Endothelial cell of umbilical vein (primary cell): ENCODE results near the gene UPF3A.

ENCODE experiments used
- EZH2 ChIP-seq: IDR thresholded peaks from 2 replicates; pipeline ENCODE4 v1.6.1; 2012; ENCODE audit warnings: borderline replicate concordance, low read depth, mild to moderate bottlenecking, moderate library complexity, low read length, inconsistent platforms; ENCODE audit not compliant: severe bottlenecking
- JUN ChIP-seq: IDR thresholded peaks from 2 replicates; pipeline ENCODE4 v1.6.1; 2011; ENCODE audit warnings: borderline replicate concordance, low read depth; ENCODE audit not compliant: insufficient read length, insufficient read depth
- MAX ChIP-seq: IDR thresholded peaks from 2 replicates; pipeline ENCODE4 v1.6.1; 2011; ENCODE audit not compliant: insufficient read depth, insufficient read length
- POLR2A ChIP-seq: IDR thresholded peaks from 2 replicates; pipeline ENCODE4 v1.6.1; 2012; ENCODE audit warnings: low read depth, mild to moderate bottlenecking, control low read depth, low read length
- TF ChIP-seq, protein P1 (sequence below), 2 donors: IDR thresholded peaks; 1 replicate in 1 of 2; 2 replicates in 1 of 2; pipeline ENCODE4 v1.5.1; 2011; ENCODE audit warnings: low read length in 2 of 2, mild to moderate bottlenecking in 2 of 2, moderate library complexity in 2 of 2, control low read depth in 1 of 2, inconsistent platforms in 1 of 2, low read depth in 1 of 2; ENCODE audit not compliant: insufficient read depth in 1 of 2; ENCODE audit errors: extremely low read depth in 1 of 2

- TF ChIP-seq JUN (no peak), MAX (no peak), EZH2 (no peak), POLR2A (no peak)
- TF ChIP-seq, protein P1, sequence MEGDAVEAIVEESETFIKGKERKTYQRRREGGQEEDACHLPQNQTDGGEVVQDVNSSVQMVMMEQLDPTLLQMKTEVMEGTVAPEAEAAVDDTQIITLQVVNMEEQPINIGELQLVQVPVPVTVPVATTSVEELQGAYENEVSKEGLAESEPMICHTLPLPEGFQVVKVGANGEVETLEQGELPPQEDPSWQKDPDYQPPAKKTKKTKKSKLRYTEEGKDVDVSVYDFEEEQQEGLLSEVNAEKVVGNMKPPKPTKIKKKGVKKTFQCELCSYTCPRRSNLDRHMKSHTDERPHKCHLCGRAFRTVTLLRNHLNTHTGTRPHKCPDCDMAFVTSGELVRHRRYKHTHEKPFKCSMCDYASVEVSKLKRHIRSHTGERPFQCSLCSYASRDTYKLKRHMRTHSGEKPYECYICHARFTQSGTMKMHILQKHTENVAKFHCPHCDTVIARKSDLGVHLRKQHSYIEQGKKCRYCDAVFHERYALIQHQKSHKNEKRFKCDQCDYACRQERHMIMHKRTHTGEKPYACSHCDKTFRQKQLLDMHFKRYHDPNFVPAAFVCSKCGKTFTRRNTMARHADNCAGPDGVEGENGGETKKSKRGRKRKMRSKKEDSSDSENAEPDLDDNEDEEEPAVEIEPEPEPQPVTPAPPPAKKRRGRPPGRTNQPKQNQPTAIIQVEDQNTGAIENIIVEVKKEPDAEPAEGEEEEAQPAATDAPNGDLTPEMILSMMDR (IDR thresholded peaks at IDR 0.05; ENCODE audit: extremely low read depth in 1 of 2, insufficient read depth in 1 of 2, low read depth in 1 of 2, low read length in 2 of 2): no peak
Observed at GRCh38 chr13:114330086-114330485, 48.7 kb downstream of the UPF3A start.
